Right renal pelvis (tissue), 4 donors: ENCODE measurements around the gene POLR1E. TPM values are rescaled to one million over a fixed set of nuclear protein-coding genes. Genes with fewer than 3 reads are reported as not detected.
A peak's percentile ranks its signal among the peaks of the same experiment; 100 is the strongest.

ENCODE experiments used
- DNase-seq, 4 donors: peaks; one replicate each; pipeline ENCODE4 v3.0.0-alpha.2; 2013; ENCODE audit warnings: low read depth in 4 of 4, low spot score in 3 of 4, missing footprints in 1 of 4
- polyA plus RNA-seq, 4 donors: library from polyadenylated mRNA; unstranded; fragments of 120-200 nt; gene quantifications; one replicate each; pipeline ENCODE4 v1.2.1, GENCODE V29; 2013; ENCODE audit not compliant: insufficient read length in 4 of 4

Gene POLR1E
- polyA plus RNA-seq, 4 donors = 23.1 to 25.4 (median 24.1) TPM

DNA sequence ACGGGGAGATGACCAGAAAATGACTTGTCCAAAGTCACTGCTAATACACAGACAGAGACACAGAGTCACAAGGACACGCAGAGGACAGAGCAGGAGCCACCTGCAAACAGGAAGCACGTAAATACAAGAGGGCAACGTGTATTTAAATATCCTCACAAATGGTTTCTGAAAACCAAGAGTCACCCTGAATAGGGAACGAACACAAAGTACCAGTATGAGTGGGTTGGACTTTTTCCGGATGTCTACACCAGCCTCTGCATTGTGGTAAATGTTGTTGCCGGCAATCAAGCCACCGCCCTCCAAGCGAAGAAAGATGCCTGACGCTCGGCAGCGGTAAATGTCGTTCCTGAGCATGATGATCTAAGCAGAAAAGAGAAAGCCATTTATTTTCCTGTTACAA is 46.0 kb downstream of the POLR1E start:
- no peak for DNase-seq

DNA sequence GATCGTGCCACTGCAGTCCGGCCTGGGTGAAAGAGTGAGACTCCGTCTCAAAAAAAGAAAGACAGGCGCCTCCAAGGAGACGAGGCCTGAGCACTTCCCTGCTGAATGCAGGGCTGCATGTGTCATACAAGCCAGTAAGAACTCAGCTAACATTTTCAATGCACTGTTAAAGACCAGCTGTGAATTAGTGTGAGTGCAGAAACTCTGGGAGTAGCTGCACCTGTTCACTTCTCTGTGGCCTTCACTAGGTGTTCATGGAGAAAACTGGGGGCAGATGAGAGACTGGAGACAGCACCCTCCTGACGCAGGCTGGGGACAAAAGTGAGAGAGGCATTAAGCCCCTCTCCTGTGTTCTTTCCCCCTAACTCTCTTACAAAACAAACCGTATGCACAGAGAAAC is 48.7 kb downstream of the POLR1E start:
- no peak for DNase-seq

GRCh38 chr9:37534901-37535300 is 49.2 kb downstream of the POLR1E start:
- DNase-seq = no peak

DNA sequence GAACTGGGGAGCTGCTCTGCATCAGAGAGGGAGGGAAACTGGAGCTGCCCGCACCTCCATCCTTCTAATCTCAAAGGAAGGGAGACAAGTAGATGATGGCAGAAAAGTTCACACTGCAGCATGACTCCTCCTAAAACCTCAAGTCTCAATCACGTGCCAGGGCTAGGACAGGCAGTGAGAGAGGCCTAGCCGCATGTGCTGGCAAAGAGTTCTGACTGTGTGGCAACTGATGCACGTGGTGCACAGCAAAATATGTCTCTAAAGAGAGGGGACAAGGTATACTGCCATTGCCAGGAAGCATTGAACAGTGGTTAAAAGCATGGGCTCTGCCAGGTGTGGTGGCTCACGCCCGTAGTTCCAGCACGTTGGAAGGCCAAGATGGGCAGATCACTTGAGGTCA is 52.4 kb downstream of the POLR1E start:
- no peak for DNase-seq

DNA sequence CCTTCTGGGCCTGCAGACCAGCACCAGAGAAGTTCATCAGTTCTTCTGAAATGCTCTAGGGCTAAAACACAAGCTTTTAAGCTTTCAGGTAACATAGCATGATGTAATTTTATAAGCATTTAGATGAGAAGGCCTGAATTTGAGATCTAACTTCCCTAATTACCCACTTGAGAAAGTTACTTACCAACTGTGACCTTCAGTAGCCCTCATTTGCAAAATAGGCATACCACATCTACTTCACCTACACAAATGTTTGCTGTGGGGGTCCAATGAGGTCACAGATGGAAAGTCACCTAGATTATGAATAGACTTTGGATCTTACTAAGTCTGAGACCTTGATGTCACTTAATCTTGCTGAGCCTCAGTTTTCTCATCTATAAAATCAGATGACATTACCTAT is 53.9 kb downstream of the POLR1E start:
- DNase-seq = no peak

DNA sequence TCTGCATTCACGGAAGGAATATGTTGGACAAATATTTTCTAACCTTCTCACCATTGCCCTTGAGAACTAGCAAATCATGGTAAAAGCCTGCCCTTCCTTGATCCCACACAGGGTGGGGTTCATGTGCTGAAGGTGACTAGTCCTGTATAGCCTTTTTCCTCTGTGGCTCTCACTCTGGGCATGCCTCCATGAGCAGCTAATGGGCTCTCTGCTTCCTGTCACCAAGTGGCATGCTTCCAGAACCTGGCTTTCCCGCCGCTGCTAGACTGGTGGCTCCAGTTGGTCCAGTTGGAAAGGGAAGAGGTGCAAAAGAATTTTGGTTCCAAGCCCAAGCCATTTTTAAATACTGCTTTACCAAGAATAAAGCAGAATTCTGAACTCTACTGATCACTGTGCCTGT is 54.9 kb downstream of the POLR1E start:
- peak in 3 of 4 donors; percentile 2 to 20 (median 6) for DNase-seq

- DNase-seq = no peak
These were observed 55.7 kb downstream of the POLR1E start for GRCh38 chr9:37541465-37541864.

- no peak for DNase-seq
These were observed 56.7 kb downstream of the POLR1E start for GRCh38 chr9:37542488-37542887.

DNA sequence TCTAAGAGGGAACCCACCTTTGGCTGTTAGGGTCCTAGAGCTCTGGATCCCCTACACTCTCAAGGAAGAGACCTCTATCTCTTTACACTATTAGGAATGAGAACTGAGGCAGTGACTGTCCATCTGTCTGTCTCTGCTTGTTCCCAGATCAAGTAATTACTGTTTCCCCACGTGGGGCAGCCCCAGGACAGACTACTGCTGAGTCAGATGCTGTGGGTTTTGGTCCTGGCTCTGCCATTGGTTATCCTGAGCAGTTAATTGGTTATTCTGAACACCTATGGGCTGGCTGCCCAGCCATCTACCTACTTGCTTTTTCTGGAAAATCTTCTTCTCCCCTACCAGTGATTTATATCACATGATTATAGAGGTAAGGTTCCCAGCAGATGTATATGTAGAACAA is 57.1 kb downstream of the POLR1E start:
- DNase-seq = no peak

GRCh38 chr9:37543468-37543867 is 57.7 kb downstream of the POLR1E start:
- DNase-seq = no peak

- DNase-seq = no peak
These were observed 61.7 kb downstream of the POLR1E start for GRCh38 chr9:37547328-37547878.

GRCh38 chr9:37549527-37549926 is 63.8 kb downstream of the POLR1E start:
- no peak for DNase-seq

DNA sequence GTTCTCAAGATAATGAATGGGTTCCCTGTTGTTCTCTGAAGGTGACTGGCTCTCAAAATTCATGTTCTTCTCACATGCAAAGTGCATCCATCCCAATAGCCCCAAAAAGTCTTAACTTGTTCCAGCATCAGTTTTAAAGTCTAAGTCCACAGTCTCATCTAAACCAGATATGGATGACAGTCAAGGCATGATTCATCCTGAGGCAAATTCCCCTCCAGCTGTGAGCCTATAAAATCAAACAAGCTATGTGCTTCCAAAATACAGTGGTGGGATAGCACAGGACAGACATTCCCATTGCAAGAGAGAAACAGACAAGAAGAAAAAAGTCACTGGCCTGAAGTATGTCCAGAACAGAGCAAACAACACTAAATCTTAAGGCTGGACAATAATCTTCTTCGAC is 65.0 kb downstream of the POLR1E start:
- no peak for DNase-seq

DNA sequence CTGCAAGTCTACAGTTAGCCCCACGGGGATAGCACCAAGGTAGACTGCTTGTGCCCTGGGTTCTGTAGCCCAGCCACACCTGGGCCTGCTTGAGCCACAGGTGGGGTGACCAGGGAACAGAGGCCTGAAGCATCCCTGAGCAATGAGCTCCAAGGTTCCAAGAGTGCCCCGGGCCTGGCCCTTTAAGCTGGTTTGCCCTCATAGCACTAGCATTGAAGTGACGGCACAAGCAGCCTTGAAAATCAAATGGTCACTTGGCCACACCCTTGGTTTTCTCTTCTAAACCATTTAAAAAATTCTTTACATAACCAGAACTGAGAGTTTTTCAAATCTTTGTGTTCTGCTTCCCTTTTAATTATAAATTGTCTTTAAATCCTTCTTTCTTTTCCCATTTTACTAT is 65.7 kb downstream of the POLR1E start:
- DNase-seq = no peak

- DNase-seq = no peak
These were observed 66.1 kb downstream of the POLR1E start for GRCh38 chr9:37551888-37552287.

Other genes starting within 250 kb of the POLR1E start
- gene GRHPR, start 63.3 kb upstream of the POLR1E start, polyA plus RNA-seq = 100 to 1,000 TPM; 122 to 161 (median 131) TPM
- 10 to 100 TPM; 30.0 to 35.0 (median 33.6) TPM for gene ZBTB5, start 20.5 kb upstream of the POLR1E start, polyA plus RNA-seq
- 10 to 100 TPM; 13.3 to 14.8 (median 13.7) TPM for gene FBXO10, start 90.4 kb downstream of the POLR1E start, polyA plus RNA-seq
- gene TOMM5, start 106.6 kb downstream of the POLR1E start, polyA plus RNA-seq = 100 to 1,000 TPM; 125 to 138 (median 129) TPM
- 1 to 10 TPM in 1 of 4 donors, under 1 TPM in 3; 0.66 to 1.1 (median 0.87) TPM for gene FRMPD1, start 165.0 kb downstream of the POLR1E start, polyA plus RNA-seq